Kidney (tissue), 14 donors: ENCODE measurements around the gene SLAMF8. TPM values are rescaled to one million over a fixed set of nuclear protein-coding genes. Genes with fewer than 3 reads are reported as not detected.

Experiments used
- DNase-seq, 5 donors: peaks; one replicate each; pipeline ENCODE4 v3.0.0-alpha.2; 2013 to 2020
- FAIRE-seq: peaks from 2 replicates; lab custom pipeline; 2012; peaks lifted over from hg19 to GRCh38; lab: Jason Lieb, UNC
- H3K27ac ChIP-seq, 2 donors: one replicate each; pipeline ENCODE4 v1.7.0; 2013; ENCODE audit warnings: low read depth in 2 of 2, low read length in 2 of 2, inconsistent platforms in 1 of 2
- H3K27me3 ChIP-seq: one replicate; pipeline ENCODE4 v1.7.1; 2013; ENCODE audit warnings: low read length, inconsistent platforms; ENCODE audit not compliant: control insufficient read depth, insufficient read depth
- H3K36me3 ChIP-seq, 3 donors: one replicate each; pipeline versions ENCODE4 v1.7.0 to v1.7.1; 2013; ENCODE audit warnings: low read length in 3 of 3, control low read depth in 1 of 3, inconsistent platforms in 1 of 3; ENCODE audit not compliant: insufficient read depth in 3 of 3, control insufficient read depth in 2 of 3
- H3K4me1 ChIP-seq, 3 donors: one replicate each; pipeline versions ENCODE4 v1.7.0 to v1.7.1; 2013; ENCODE audit warnings: low read length in 3 of 3, inconsistent platforms in 1 of 3, low read depth in 1 of 3; ENCODE audit not compliant: control insufficient read depth in 2 of 3, insufficient read depth in 2 of 3
- H3K4me3 ChIP-seq, 3 donors: one replicate each; pipeline versions ENCODE4 v1.7.0 to v1.8.1; 2013; ENCODE audit warnings: low read length in 3 of 3, control low read depth in 1 of 3, inconsistent platforms in 1 of 3
- H3K9ac ChIP-seq, 3 donors: one replicate each; pipeline versions ENCODE4 v1.7.0 to v1.7.1; 2013; ENCODE audit warnings: low read length in 3 of 3, control low read depth in 1 of 3, inconsistent platforms in 1 of 3
- H3K9me3 ChIP-seq, 3 donors: one replicate each; pipeline versions ENCODE4 v1.7.0 to v1.7.1; 2013; ENCODE audit warnings: low read length in 3 of 3, control low read depth in 1 of 3, inconsistent platforms in 1 of 3; ENCODE audit not compliant: control insufficient read depth in 2 of 3, insufficient read depth in 1 of 3
- intact Hi-C: fragments of 100-400 bp; cut with DNase I; formaldehyde crosslinking; loops from one replicate; pipeline ENCODE4 v1.11.1; 2022
- polyA plus RNA-seq: library from polyadenylated mRNA; stranded (reverse); fragments of 350-450 nt; fragmentation: Illumina TruSeq; extraction: RNeasy Lipid Tissue Mini Kit (QIAGEN cat#74804); gene quantifications from one replicate; pipeline ENCODE4 v1.2.3, GENCODE V29; 2014; ENCODE audit warnings: low read depth, low replicate concordance; ENCODE audit not compliant: insufficient read depth
- total RNA-seq: library from RNA; stranded (reverse); fragmentation: NEBNext Ultra II Directional; extraction: Animal tissue kit (Norgen Biotek cat#: 25700); gene quantifications from one replicate; pipeline ENCODE4 v1.2.1, GENCODE V29; 2021
- TF ChIP-seq, protein P1 (sequence below): IDR thresholded peaks from 3 replicates; pipeline ENCODE4 v1.5.1; 2012; ENCODE audit warnings: mild to moderate bottlenecking, moderate library complexity, borderline replicate concordance; ENCODE audit not compliant: insufficient read depth; ENCODE audit errors: extremely low read depth
- donor health status: control.
- donor health status: control.
- donor health status: control.
- donor health status: control.
- donor health status: control.
- donor health status: DM: yes; HTN: yes; CAD: no.
- donor health status: Normal renal cell carcinoma (clear cell type).

The SLAMF8 gene
- total and polyA plus RNA-seq, 2 donors from 2014 or later: 1.8 to 12.0 TPM

DNA sequence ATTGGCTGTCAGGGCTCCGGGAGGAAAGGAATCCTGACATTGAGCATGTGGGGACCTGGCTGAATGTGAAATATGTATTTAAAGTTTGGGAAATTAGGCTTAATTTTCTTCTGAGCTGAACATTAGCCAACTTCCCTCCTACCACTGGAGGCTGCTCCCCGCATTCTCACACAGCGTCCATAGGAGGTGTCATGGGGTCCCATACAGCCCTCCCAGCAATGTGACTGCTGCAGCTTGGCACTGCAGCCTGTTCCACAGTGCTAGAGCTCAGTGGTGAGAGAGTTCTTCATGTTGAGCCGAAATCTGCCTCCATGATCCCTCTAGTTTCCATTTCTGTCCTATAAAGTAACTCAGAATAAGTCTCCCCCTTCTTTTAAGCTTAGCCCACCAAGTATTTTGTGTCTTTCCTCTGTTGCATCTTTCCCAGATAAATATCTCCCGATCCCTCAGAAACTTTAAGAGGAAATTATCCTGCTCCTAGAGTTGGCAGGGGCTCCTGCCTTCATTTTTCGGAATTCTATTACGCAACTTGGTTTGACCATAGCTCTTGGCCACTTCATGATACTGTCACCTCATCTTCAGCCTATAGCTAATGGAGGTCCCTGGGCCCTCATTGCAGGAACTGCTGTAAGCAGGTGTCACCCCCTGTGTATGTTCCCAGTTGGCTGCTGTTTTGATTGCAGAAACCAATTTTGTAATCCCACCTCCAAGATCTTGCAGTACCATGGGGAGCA is 22.6 kb upstream of the SLAMF8 start:
- FAIRE-seq (no peak), DNase-seq (no peak)
- Histone ChIP-seq H3K27me3 (no peaks in the 10 kb centered on the region), H3K9me3 (no peaks in the 10 kb centered on the region), H3K4me1 (no peaks in the 10 kb centered on the region), H3K9ac (no peak overlapping the region), H3K27ac (no peak overlapping the region), H3K36me3 (no peaks in the 10 kb centered on the region), H3K4me3 (no peak overlapping the region)
- intact Hi-C loops: no loop called here
- TF ChIP-seq, protein P1, sequence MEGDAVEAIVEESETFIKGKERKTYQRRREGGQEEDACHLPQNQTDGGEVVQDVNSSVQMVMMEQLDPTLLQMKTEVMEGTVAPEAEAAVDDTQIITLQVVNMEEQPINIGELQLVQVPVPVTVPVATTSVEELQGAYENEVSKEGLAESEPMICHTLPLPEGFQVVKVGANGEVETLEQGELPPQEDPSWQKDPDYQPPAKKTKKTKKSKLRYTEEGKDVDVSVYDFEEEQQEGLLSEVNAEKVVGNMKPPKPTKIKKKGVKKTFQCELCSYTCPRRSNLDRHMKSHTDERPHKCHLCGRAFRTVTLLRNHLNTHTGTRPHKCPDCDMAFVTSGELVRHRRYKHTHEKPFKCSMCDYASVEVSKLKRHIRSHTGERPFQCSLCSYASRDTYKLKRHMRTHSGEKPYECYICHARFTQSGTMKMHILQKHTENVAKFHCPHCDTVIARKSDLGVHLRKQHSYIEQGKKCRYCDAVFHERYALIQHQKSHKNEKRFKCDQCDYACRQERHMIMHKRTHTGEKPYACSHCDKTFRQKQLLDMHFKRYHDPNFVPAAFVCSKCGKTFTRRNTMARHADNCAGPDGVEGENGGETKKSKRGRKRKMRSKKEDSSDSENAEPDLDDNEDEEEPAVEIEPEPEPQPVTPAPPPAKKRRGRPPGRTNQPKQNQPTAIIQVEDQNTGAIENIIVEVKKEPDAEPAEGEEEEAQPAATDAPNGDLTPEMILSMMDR: no peak

DNA sequence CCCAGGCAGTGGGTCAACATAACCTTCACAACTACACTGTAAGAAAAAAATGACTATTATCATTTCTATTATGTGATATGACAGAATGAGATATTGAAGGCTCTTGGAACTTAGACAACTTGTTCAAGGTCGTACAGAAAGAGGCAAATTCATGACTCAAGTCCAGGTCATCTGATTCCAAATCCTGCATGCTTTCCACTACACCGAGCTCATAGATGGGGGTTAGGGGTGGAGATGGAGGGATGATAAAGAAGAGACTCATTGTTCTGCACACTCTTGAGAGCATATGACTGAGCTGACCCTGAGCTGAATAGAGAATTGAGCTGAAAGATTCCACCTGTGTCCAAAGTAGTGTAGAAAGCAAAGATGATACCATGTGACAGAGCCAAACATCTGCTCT is 21.7 kb upstream of the SLAMF8 start:
- FAIRE-seq: no peak
- Histone ChIP-seq H3K9ac (no peak overlapping the region), H3K9me3 (no peaks in the 10 kb centered on the region), H3K27ac (no peak overlapping the region), H3K4me3 (no peak overlapping the region), H3K27me3 (no peaks in the 10 kb centered on the region), H3K36me3 (no peaks in the 10 kb centered on the region), H3K4me1 (no peaks in the 10 kb centered on the region)
- DNase-seq: no peak
- intact Hi-C loops: no loop called here
- TF ChIP-seq, protein P1: no peak

DNA sequence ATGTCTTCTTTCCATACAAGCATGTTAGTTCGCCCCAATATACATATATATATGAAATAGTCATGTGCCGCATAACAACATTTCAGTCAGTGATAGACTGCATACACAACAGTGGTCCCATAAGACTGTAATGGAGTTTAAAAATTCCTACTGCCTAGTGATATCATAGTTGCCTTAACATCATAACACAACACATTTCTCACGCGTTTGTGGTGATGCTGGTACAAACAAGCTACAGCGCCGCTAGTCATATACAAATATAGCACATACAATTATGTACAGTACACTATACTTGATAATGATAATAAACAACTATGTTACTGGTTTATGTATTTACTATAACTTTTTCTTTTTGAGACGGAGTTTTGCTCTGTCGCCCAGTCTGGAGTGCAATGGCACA is 10.7 kb upstream of the SLAMF8 start:
- Histone ChIP-seq H3K9me3 (no peaks in the 10 kb centered on the region), H3K27me3 (no peaks in the 10 kb centered on the region), H3K36me3 (no peaks in the 10 kb centered on the region), H3K27ac (no peak overlapping the region), H3K4me3 (no peak overlapping the region), H3K9ac (no peak overlapping the region), H3K4me1 (no peaks in the 10 kb centered on the region)
- intact Hi-C loops: no loop called here
- TF ChIP-seq, protein P1: no peak
- DNase-seq (no peak), FAIRE-seq (no peak)
